Measurements from ENCODE around the gene QSOX1.

The QSOX1 gene

DNA sequence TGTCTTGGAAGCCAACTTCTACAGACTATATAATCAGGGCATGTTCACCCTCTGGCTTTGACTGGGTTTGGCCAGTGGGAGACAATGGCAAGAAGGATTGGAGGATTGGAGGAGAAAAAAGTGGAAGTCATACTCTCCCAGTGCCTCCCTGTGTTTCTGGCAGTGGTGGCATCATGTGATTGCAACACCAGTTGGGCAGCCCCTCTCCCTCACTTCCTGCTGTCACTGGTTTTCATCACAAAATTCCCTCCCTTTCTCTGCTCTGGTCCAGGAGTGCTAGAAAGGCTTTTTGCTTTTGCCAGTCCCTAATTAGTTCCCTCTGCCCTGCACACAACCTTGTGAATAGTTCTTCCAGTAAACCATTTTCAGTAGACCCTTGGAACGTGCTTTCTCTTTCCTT, 3.7 kb upstream of the QSOX1 start:
- in situ Hi-C loops (cut with MboI; ENCODE audit: low sequenced_read_pairs) = no loop called here

DNA sequence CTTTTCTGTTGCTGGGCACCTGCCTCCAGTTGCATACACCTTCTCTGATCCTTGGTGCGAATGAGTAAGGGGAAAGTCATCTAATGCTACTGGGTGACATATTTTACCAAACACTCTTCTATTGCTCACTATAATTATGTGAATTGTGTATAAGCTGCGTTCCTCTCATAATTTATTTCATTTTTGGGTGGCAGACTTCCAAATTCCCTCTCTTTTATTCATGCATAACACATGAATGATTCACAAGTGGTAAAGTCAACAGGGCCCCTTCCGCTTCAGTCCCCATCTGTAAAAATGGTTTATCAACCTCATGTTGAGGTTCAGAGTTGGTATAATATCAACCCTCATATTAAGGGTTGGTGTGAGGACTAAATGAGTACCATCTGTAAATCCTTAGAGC, 3.2 kb upstream of the QSOX1 start:
- in situ Hi-C loops (cut with MboI; ENCODE audit: low sequenced_read_pairs) = no loop called here

DNA sequence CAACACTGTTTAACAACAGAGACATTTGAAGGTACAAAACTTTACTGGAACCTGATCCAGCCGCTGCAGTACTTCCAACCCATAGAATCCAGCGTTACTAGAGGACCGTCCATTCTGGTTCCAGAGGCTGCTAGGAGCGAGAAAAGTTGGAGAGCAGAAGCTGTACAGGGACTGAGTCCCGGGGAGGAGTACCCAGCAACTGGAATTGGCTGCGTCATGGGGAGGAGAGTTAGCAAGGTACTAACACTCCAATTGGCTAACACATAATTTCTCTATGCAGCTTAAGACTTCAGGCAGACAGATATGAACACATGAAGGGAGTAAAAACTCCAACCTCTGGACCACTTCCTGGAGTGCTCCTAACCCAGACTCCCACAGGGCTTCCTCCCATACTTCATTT, 2.1 kb upstream of the QSOX1 start:
- in situ Hi-C loops (cut with MboI; ENCODE audit: low sequenced_read_pairs) = no loop called here

DNA sequence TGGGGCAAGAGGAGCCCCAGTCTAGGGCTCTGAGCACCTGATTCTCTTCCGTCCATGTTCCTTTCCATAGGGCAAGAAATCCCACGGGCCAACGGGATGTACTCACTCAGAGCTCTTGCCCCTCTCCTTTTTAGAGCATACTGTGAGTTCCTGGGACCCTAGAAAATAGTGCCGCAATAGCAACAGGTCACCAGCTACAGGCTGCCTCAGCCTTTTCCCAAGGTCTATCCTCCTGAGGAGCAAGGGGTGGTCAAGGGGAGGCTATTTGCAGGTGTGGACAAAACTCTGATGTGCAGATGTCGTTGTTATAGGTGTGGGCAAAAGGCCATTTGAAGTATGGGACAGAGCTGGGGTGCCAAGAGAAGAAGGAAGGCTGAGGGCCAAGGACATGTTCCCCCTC, 1.6 kb upstream of the QSOX1 start:
- in situ Hi-C loops (cut with MboI; ENCODE audit: low sequenced_read_pairs) = no loop called here

DNA sequence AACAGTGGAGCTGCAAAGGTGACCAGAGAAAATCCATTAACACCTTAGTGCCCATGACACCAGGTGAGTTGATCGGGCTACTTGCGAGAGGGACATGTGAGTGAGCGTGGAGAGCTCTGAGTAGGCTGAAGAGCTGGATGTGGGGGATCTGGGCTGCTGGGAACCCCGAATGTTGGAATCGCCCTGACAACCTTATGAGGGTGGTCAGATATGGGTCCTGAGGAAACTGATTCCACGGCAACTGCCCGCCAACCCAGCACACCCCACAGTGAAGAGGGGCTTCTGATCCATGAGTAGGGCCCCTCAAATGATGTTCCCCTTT, 705 bp upstream of the QSOX1 start:
- in situ Hi-C loops (cut with MboI; ENCODE audit: low sequenced_read_pairs) = no loop called here

DNA sequence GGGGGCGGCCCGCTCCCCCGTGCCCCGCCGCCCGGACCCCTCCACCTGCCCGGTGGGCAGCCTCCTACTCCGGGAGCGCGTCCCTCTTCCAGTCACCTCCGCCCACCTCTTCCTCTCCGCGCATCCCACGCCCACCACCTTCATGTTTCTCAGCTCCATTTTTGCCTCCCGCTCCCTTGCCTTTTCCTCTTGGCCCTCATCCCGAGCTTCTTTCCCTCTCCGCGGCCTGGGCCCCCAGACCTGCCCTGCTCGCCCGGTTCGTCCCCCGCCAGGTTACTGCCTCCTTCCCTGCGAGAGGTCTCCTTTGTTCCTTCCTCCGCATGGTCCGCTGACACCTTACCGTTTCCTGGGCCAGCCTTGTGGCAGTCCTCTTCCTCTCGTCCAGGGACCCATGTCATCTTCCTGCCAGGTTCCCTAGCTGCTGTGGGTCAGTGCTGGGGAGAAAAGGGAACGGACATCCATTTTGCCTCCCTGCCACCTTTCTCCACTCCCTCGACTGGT, 563 bp downstream of the QSOX1 start:
- in situ Hi-C loops (cut with MboI; ENCODE audit: low sequenced_read_pairs) = no loop called here

DNA sequence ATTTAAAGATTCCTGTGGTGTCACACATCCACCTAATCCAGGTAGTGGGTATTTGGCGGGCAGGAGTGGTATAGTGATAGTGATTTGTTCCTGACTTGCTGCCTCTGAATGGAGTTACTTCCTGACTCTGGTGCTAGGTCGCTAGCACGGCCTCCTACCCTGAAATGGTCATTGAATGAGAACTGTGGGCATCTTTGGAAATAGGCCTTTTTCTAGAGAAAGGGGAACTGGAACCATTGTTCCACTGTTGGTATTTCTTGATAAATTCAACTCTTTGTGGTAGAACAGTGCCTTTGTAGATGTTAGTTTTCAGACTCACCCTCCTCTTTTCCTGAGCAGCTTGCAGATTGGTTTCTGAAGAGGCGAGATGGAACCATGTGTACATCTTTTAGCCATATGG, 1.5 kb downstream of the QSOX1 start:
- in situ Hi-C loops (cut with MboI; ENCODE audit: low sequenced_read_pairs) = no loop called here

DNA sequence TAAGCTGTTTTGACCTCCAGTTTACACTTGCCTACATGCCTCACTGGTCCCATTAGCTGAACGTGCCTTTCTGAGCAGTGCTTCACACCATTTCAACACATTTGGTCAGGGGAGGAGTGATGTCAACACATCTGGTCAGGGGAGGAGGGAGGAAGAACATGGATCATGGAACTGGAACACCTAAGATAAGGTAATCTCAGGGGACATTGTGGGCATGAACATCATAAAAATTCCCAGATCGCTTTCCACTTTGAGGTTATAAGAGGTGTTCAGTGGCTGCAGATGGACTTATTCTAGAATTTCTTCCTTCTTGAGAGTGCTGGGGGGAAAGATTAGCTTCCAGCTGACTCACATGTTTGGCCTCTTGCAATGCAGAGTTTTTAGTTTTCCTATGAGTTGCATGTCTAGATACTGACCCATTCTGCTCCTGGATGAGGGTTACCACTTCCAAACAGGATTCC, 2.0 kb downstream of the QSOX1 start:
- in situ Hi-C loops (cut with MboI; ENCODE audit: low sequenced_read_pairs) = no loop called here

DNA sequence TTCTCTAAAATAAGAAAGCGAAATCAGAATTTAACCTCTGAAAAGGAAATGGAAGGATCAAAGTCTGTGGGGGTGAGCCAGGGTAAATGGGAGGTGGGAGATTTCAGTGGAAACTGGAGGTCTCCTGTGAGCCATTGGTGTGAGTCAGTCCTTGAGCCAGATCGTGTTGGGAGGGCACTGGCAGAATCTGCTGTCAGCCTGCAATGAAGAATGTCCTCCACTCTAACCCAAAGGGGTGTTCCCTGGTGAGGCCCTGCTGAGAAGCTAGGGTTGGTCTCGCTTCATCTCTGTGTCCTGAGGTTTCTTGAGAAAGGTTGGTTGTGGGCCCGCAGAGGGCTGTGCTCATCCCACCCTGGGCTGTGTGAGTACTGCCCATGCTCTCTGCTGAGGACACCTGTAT, 2.4 kb downstream of the QSOX1 start:
- in situ Hi-C loops (cut with MboI; ENCODE audit: low sequenced_read_pairs) = no loop called here

DNA sequence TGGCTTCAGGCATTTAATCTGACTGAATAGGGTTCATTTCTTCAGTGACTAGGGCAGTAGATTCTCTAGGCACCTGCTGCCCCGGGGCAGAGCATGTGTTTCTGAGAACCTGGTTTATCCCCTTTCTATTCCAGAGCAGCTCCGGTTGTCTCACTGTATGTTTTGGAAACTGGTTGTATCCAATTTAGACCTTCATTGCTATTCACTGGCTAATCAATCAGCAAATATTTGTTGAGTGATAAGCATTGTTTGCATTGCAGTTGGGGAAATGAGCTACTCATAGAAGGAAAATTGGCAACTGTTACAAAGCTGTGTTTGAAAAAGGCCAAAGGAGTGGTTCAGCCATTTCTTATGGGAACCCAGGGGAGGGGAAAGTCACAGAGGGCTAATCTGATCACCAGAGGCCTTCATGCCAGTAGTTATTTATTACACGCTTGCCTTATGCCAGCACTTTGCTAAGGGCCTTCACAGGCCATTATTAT, 2.9 kb downstream of the QSOX1 start:
- in situ Hi-C loops (cut with MboI; ENCODE audit: low sequenced_read_pairs) = no loop called here

DNA sequence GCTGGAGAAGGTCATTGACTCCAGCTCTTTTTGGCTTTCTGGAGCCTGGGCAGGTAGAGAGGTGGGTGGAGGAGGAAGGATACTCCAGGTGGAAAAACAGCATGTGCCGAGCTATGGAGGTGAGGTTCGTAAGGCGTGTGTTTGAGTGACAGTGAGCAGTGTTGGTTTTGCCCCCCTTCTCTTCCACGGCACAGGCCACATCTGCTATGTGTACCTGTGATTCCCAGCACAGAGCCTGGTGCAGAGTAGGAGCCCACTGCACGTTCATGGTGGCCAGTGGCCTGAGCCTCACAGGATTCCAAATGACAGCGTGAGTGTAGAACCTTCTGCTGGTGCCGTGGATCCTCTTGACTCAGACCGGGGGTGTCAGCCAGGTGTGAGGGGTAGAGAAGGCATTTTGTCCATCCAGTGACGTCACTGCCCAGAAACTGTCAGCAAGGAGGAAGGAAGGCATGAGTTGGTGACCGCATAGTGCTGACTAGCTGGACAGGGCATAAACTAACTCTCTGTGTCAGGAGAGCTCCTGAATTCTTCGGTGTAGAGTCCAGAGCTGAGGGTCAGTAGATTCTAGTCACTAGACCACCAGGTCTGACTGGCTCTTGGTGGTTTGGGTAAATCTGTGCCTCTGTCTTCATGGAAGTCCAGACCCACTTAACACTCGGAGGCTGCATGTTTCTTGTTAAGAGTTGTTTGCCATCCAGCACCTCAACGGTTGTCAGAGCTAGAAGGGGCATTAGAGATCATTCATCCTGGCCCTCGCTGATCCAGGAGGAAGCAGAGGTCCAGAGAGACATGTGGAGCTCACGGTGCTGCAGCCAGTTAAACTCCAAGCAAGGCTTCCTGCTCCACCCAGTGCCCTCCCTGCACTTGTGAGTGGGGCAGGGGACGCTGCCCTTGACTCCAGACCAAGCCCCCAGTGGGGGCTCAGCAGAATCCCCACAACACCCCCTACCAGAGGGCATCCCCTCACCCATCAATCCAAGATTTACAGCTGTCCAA, 3.8 kb downstream of the QSOX1 start:
- in situ Hi-C loops (cut with MboI; ENCODE audit: low sequenced_read_pairs) = no loop called here

DNA sequence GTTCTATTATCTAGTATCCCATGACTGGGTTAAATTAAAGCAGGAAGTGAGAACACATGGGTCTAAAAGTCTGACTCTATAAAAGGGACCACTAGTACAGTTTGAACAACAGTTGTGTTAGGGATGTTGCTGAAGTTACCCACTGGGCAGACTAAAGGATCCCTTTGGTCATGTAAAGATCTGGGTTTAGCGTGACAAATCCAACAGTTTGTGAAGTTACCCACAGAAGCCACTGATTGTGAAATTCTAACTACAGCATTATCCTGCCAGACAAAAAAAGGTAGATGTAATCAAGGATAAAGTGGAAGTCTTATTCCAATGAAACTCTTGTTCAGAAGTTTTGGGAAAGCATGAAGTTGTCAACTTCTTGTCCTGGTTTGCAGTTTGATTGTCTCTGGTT, 5.7 kb downstream of the QSOX1 start:
- in situ Hi-C loops (cut with MboI; ENCODE audit: low sequenced_read_pairs) = no loop called here

DNA sequence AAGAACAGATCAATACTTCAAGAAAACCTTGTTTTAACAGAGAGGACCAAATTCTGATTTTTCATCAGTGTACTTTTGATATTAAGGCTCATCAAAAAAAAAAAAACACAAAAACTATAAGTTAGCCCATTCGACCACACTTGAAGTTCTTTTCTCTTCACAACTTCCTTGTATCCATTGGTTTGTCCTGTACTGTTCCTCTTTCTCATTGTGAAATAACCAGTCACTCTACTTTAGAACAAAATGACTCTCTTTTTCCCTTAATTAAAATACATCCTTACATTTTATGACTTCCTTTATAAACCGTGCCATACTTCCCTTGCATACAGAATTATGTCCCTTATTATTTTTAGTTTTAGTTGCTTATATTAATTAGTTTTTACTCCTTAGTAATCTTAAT, 8.4 kb downstream of the QSOX1 start:
- in situ Hi-C loops (cut with MboI; ENCODE audit: low sequenced_read_pairs) = no loop called here

DNA sequence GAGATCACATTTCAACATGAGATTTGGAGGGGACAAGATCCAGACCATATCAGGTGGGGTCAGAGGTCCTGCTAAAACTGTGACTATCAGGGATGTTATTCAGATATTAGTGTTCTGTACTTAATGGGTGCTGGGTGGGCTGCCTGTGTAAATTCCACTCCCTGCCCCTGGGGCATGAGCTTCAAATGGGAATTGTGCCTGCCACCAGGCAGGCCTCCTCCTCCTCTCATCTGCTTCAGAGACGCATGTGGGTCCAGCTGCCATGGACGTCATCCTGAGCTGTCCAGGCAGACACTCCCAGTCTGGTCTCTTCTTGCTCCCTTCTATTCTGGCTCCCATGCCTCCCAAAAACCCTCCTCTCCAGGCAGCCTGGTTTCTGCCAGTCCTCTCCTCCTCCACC, 10.4 kb downstream of the QSOX1 start:
- in situ Hi-C loops (cut with MboI; ENCODE audit: low sequenced_read_pairs) = no loop called here

DNA sequence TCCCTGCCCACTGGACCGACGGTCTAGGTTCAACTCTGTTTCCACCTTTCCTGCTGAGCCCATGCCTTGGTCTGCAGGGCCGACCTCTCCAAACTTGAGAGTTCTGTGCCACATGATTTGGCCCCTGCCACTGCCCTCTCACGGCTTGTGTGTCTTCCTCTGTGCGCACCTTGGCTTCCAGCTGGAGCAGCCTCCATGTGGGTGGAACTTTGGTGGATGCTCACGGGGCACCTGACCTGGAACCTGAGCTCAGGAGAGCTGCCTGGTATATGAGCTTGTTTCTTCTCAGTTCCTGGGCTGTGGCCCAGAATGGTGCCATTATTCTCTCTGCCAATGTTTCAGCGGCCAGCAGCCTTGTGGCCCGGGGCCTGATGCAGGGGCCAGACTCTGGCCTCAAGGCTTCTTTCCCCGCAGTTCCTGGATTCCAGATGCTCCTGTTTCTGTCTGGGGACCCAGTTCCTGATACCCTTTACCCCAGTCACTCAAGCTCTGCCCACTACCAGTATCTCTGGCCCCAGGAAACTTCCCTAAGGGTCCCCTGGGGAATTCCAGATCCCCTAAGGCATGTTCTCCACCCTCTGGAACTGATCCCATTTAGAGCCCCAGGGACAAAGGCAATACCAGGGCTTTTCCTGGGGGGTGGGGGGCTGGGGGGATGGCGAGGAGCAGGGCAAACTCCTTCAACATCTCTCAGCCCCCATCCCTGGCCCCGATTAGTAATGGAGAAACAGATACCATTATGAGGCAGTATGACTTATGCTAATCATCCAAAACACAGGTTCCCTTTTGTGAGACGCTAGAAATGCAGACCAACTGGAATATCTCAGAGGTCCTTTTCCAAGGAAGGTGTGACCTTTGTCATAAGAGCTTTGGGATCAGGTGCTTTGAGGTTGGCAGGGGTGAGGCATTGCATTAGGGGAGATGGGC, 11.1 kb downstream of the QSOX1 start:
- in situ Hi-C loops (cut with MboI; ENCODE audit: low sequenced_read_pairs) = no loop called here

DNA sequence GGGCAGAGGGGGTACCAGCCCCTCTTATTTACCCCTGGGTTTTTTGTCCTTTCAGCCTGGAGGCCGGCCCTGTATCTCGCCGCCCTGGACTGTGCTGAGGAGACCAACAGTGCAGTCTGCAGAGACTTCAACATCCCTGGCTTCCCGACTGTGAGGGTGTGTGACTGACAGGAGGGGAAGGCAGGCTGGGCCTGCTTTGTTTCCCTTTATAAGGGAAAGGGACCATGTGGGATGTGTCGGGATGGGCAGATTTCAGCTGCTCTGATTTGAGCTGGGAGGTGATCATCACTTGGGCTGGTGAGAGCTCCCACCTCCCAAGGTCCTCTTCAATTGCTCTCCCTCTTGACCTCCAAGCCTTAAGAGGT, 11.7 kb downstream of the QSOX1 start:
- in situ Hi-C loops (cut with MboI; ENCODE audit: low sequenced_read_pairs) = no loop called here

DNA sequence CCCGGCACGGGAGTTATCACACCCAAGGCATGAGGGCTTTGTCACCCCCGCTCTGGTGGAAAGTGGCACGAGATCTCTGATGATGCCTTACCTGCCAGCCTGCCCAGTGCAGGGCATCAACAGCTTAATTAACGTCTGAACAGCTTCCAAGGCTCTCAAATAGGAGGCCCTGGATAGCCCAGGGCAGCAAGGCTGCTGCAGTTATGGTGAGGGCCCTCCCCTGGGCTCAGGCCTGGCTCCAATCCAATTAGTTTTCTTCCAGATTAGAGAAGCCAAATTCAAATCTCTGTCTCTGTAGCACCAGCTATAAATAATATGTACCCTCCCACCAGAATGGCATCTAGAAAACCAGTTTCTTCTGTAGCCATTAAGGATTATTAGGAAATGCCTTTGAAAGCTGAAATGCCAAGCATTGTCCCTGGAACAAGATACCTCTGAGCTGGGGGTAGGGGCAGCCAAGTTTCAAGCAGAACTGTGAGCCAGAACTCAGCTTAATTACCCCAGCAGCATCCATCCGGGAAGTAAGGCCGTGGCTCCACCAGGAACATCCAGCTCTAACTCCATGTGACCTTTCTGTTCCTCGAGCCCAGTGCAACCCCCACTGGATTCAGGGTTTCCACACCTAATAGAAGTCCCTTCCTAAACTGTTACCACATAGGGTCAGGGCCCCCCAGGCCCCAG, 12.5 kb downstream of the QSOX1 start:
- in situ Hi-C loops (cut with MboI; ENCODE audit: low sequenced_read_pairs) = no loop called here

DNA sequence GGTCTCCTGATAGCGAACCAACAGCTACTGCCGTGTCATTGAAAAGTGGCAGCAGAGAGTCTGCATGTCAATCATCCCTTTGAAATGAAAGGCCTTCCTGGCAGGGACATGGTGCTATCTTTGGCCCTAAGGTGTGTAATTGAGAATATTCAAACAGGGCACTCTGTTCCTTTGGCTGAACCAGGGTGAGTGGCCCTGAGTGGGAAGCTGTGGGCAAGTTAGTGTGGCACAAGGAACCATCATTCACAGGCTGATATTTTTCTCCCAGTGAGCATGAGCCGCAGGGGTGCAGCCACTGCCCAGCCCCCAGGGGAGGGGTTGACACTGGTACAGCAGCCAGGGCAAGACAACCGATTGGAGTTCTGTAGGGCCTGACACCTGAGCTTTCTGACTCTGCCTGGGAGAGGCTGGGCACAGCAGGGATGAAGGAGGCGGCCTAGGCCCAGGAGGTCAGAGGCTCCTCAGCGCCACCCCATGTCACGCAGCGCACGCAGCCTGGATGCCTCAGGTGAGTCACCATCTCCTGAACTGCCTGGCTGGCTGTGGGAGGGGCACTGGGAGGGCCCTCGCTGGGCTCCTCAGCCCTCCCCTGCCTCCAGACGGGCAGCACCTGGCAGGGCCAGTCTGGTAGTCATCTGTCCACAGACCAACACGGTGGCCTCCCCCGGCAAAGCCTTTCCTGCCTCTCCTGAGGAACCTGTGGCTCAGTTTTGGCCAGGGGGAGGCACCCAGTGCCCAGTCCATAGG, 13.2 kb downstream of the QSOX1 start:
- in situ Hi-C loops (cut with MboI; ENCODE audit: low sequenced_read_pairs) = no loop called here

DNA sequence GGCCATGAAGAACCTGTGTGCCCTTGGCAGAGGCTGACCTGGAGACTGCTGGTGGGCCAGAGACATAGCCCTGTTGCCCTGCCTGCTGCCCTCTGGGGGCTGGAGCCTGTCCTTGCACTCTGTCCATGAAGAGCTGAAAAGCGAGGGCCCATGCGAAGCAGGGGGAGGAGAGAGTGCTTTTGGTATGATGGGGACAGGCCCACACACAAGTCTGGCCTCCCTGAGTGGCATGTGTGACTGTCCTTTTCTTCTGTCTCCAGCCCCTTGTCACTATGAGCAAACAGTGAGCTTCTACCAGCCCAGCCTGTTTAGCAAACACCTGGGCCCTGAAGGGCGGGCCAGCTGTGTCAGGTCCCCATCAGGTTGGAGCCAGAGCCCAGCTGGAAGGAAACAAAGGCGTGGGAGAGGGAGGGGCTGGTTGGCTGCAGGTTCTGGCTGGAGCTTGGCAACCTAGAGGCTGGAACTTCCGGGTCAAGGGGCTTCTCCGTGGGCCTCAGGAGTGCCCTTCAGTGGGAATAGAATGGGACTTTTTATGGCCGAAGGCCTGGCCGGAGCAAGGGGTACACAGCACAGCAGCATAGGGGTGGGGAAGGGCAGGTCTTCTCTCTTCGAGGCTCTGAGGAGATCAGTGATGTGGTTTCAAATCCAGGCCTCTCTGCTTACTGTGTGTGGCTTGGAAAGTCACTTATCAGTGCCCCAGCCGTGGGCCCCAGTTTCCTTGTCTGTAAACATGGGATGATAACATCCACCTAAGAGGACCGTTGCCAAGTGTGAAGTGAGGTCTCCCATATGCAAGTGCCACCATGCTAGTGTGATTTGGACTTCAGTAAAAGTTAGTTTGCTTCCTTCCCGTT, 14.3 kb downstream of the QSOX1 start:
- in situ Hi-C loops (cut with MboI; ENCODE audit: low sequenced_read_pairs) = no loop called here
